WTC11 (cell line): ENCODE measurements around the gene BTN2A1. TPM values are rescaled to one million over a fixed set of nuclear protein-coding genes. Genes with fewer than 3 reads are reported as not detected.

Source experiments
- ATAC-seq: fragments of 200-7000 bp; cut with Tn5 transposase; 2 replicates; pipeline ENCODE4 v1.10.0; 2021; ENCODE audit warnings: mild to moderate bottlenecking, moderate library complexity
- Bru-seq: library from RNA; stranded (reverse); fragments of 400-500 nt; gene quantifications from one replicate; lab custom pipeline; 2021; lab: Mats Ljungman, UMichigan
- CTCF ChIA-PET: fragments of 300-600 bp; sonication (Branson Sonifier 250); formaldehyde crosslinking; loops from one replicate; lab custom pipeline; 2021; ENCODE audit warnings: antibody characterized with exemption; lab: Charles Lee
- POLR2A ChIA-PET: fragments of 350-600 bp; sonication (Branson Sonifier 250); formaldehyde crosslinking; loops from one replicate; lab custom pipeline; 2021; ENCODE audit warnings: antibody characterized with exemption; lab: Charles Lee
- DNase-seq: peaks from one replicate; pipeline ENCODE4 v3.0.0; 2021; ENCODE audit warnings: low spot score
- H3K27ac Mint-ChIP-seq: 2 replicates; pipeline ENCODE4 v1.8.0; 2021; ENCODE audit warnings: mixed read lengths
- H3K27me3 Mint-ChIP-seq: 2 replicates; pipeline ENCODE4 v1.8.0; 2021; ENCODE audit warnings: low read depth, mild to moderate bottlenecking, moderate library complexity, mixed read lengths
- H3K36me3 Mint-ChIP-seq: 2 replicates; pipeline ENCODE4 v1.8.0; 2021; ENCODE audit warnings: mixed read lengths
- H3K4me1 Mint-ChIP-seq: 2 replicates; pipeline ENCODE4 v1.8.0; 2022; ENCODE audit warnings: mixed read lengths
- H3K4me3 Mint-ChIP-seq: 2 replicates; pipeline ENCODE4 v1.8.0; 2021; ENCODE audit warnings: mild to moderate bottlenecking, moderate library complexity, mixed read lengths
- H3K9me3 Mint-ChIP-seq: 2 replicates; pipeline ENCODE4 v1.8.0; 2021; ENCODE audit warnings: mixed read lengths
- CTCF ChIP-seq: fragments of 200-600 bp; IDR thresholded peaks from 2 replicates; pipeline ENCODE4 v1.8.0; 2022; ENCODE audit warnings: antibody characterized with exemption
- ETV6 ChIP-seq: sonication (generic); formaldehyde crosslinking; IDR thresholded peaks from 2 replicates; pipeline ENCODE4 v1.8.1; 2022; ENCODE audit warnings: mild to moderate bottlenecking, missing genetic modification reagents
- IRF2 ChIP-seq: sonication (generic); formaldehyde crosslinking; IDR thresholded peaks from 2 replicates; pipeline ENCODE4 v1.8.0; 2022; ENCODE audit warnings: low read depth, missing genetic modification reagents, borderline replicate concordance
- MYBL2 ChIP-seq: sonication (generic); formaldehyde crosslinking; IDR thresholded peaks from 2 replicates; pipeline ENCODE4 v1.8.1; 2023; ENCODE audit warnings: mild to moderate bottlenecking, moderate library complexity, missing genetic modification reagents
- NFYB ChIP-seq: sonication (generic); formaldehyde crosslinking; conservative IDR thresholded peaks from 2 replicates; pipeline ENCODE4 v1.8.0; 2022; ENCODE audit warnings: low read depth, missing genetic modification reagents
- NR1H2 ChIP-seq: sonication (generic); formaldehyde crosslinking; IDR thresholded peaks from 2 replicates; pipeline ENCODE4 v1.9.0; 2021; ENCODE audit warnings: mild to moderate bottlenecking, moderate library complexity, missing genetic modification reagents
- OVOL2 ChIP-seq: fragments of 250-450 bp; sonication (Bioruptor Pico); IDR thresholded peaks from 2 replicates; pipeline ENCODE4 v1.9.0; 2021; ENCODE audit warnings: mild to moderate bottlenecking, borderline replicate concordance
- RORB ChIP-seq: fragments of 250-450 bp; sonication (Bioruptor Pico); IDR thresholded peaks from 2 replicates; pipeline ENCODE4 v1.9.0; 2021; ENCODE audit warnings: mild to moderate bottlenecking
- SMAD4 ChIP-seq: sonication (generic); formaldehyde crosslinking; IDR thresholded peaks from 2 replicates; pipeline ENCODE4 v1.8.0; 2022; ENCODE audit warnings: mild to moderate bottlenecking, missing genetic modification reagents
- ZNF219 ChIP-seq: sonication (generic); formaldehyde crosslinking; IDR thresholded peaks from 2 replicates; pipeline ENCODE4 v1.8.0; 2023; ENCODE audit warnings: missing genetic modification reagents, mild to moderate bottlenecking, borderline replicate concordance
- ZNF317 ChIP-seq: sonication (generic); formaldehyde crosslinking; IDR thresholded peaks from 2 replicates; pipeline ENCODE4 v1.8.1; 2023; ENCODE audit warnings: low read depth, mild to moderate bottlenecking, moderate library complexity, missing genetic modification reagents, borderline replicate concordance
- ZNF396 ChIP-seq: fragments of 250-450 bp; sonication (Bioruptor Pico); IDR thresholded peaks from 2 replicates; pipeline ENCODE4 v1.8.0; 2021; ENCODE audit warnings: mild to moderate bottlenecking, moderate library complexity, borderline replicate concordance
- long read RNA-seq, 3 experiments: library from RNA in 1 of 3; library from capped mRNA in 1 of 3; library from polyadenylated mRNA in 1 of 3; unstranded in 2 of 3; stranded (forward) in 1 of 3; transcript quantifications; one replicate each; pipeline ENCODE4 v2.0.0, GENCODE V29; 2021
- total RNA-seq: library from RNA; stranded (reverse); gene quantifications from 3 replicates; pipeline ENCODE4 v1.2.3, GENCODE V29; 2021
- TF ChIP-seq, protein P1 (sequence below): sonication (generic); formaldehyde crosslinking; IDR thresholded peaks from 2 replicates; pipeline ENCODE4 v1.8.0; 2022; ENCODE audit warnings: mild to moderate bottlenecking, missing genetic modification reagents
- TF ChIP-seq, protein P2 (sequence below): sonication (generic); formaldehyde crosslinking; IDR thresholded peaks from 2 replicates; pipeline ENCODE4 v1.8.1; 2023; ENCODE audit warnings: mild to moderate bottlenecking, missing genetic modification reagents
- TF ChIP-seq, protein P3 (sequence below): sonication (generic); formaldehyde crosslinking; IDR thresholded peaks from 2 replicates; pipeline ENCODE4 v1.8.0; 2022; ENCODE audit warnings: missing genetic modification reagents
- TF ChIP-seq, protein P4 (sequence below): sonication (generic); formaldehyde crosslinking; IDR thresholded peaks from 2 replicates; pipeline ENCODE4 v1.8.1; 2023; ENCODE audit warnings: mild to moderate bottlenecking, missing genetic modification reagents, moderate library complexity

BTN2A1 gene
- total RNA-seq: 9.3 to 9.9 TPM (median 9.5 TPM) in 3 replicates
- percentile 82 among the genes with signal in this experiment for Bru-seq, nascent RNA
- long read RNA-seq, experiment 1, transcript BTN2A1-201 (8 exons, 2,920 nt): major isoform, 11 of 42 reads
- long read RNA-seq, experiment 1, partial matches to known transcripts: 12 of 42 reads
- long read RNA-seq, experiment 1, other reads (novel, unspliced or antisense): 13 of 42 reads
- long read RNA-seq, experiment 2, partial matches to known transcripts: 6 of 16 reads
- long read RNA-seq, experiment 2, other reads (novel, unspliced or antisense): 8 of 16 reads
- long read RNA-seq, experiment 3, partial matches to known transcripts: 2 of 5 reads
- long read RNA-seq, experiment 3, other reads (novel, unspliced or antisense): 2 of 5 reads

- TF ChIP-seq NFYB (CRISPR knock-in tag): 0 out of 2 replicates have a peak, but pooled peaks have one; percentile 9
- TF ChIP-seq, protein P1, sequence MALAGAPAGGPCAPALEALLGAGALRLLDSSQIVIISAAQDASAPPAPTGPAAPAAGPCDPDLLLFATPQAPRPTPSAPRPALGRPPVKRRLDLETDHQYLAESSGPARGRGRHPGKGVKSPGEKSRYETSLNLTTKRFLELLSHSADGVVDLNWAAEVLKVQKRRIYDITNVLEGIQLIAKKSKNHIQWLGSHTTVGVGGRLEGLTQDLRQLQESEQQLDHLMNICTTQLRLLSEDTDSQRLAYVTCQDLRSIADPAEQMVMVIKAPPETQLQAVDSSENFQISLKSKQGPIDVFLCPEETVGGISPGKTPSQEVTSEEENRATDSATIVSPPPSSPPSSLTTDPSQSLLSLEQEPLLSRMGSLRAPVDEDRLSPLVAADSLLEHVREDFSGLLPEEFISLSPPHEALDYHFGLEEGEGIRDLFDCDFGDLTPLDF (CRISPR knock-in tag): no peak
- ChIA-PET POLR2A (interaction anchor here (0.5 kb wide), 1 partner anchor 59 kb away, joined by 3 read pairs; no protein-coding TSS in a partner anchor), CTCF (interaction anchor here (1.0 to 1.6 kb wide), 2 partner anchors 115 to 116 kb away, joined by 3 to 4 read pairs; no protein-coding TSS in a partner anchor)
- Mint-ChIP-seq H3K27me3 (peaks cover 3% of the 10 kb centered on the region; the same call in 1 of the 2 replicates), H3K4me1 (peaks cover 15% of the 10 kb centered on the region), H3K9me3 (no peaks in the 10 kb centered on the region), H3K4me3 (peak within 1 kb of the TSS; percentile 99), H3K36me3 (peaks cover 28% of the 10 kb centered on the region), H3K27ac (peak within 1 kb of the TSS; percentile 99)
- ATAC-seq (peak; percentile 98), DNase-seq (peak; percentile 70)
Observed at GRCh38 chr6:26457806-26458688, at the start of gene BTN2A1. Gene BTN2A1 (plus strand): TSS chr6:26457955. CDS start chr6:26458637, 682 bp downstream.

- peak overlapping the region; percentile 76; the same call in 1 of the 2 replicates for H3K27ac Mint-ChIP-seq
- DNase-seq (peak; percentile 33), ATAC-seq (peak; percentile 71)
- no peaks in the 10 kb centered on the region for H3K27me3 Mint-ChIP-seq
- peaks cover 24% of the 10 kb centered on the region for H3K4me1 Mint-ChIP-seq
- no peak overlapping the region for H3K4me3 Mint-ChIP-seq
- POLR2A ChIA-PET: no interaction called here
- CTCF ChIA-PET: interaction anchor here (0.5 to 1.1 kb wide), 2 partner anchors 68 to 91 kb away, joined by 3 to 5 read pairs; partner anchors contain the start of gene BTN1A1
- H3K9me3 Mint-ChIP-seq: no peaks in the 10 kb centered on the region
- no peaks in the 10 kb centered on the region for H3K36me3 Mint-ChIP-seq
- TF ChIP-seq, protein P2, sequence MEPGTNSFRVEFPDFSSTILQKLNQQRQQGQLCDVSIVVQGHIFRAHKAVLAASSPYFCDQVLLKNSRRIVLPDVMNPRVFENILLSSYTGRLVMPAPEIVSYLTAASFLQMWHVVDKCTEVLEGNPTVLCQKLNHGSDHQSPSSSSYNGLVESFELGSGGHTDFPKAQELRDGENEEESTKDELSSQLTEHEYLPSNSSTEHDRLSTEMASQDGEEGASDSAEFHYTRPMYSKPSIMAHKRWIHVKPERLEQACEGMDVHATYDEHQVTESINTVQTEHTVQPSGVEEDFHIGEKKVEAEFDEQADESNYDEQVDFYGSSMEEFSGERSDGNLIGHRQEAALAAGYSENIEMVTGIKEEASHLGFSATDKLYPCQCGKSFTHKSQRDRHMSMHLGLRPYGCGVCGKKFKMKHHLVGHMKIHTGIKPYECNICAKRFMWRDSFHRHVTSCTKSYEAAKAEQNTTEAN (CRISPR knock-in tag): no peak
- TF ChIP-seq ZNF396 (CRISPR knock-in tag) (no peak), ETV6 (CRISPR knock-in tag) (no peak), IRF2 (CRISPR knock-in tag) (no peak), NR1H2 (CRISPR knock-in tag) (no peak), ZNF219 (no peak), OVOL2 (CRISPR knock-in tag) (no peak), MYBL2 (CRISPR knock-in tag) (no peak), SMAD4 (CRISPR knock-in tag) (no peak), RORB (no peak), CTCF (no peak), ZNF317 (no peak)
- TF ChIP-seq, protein P3, sequence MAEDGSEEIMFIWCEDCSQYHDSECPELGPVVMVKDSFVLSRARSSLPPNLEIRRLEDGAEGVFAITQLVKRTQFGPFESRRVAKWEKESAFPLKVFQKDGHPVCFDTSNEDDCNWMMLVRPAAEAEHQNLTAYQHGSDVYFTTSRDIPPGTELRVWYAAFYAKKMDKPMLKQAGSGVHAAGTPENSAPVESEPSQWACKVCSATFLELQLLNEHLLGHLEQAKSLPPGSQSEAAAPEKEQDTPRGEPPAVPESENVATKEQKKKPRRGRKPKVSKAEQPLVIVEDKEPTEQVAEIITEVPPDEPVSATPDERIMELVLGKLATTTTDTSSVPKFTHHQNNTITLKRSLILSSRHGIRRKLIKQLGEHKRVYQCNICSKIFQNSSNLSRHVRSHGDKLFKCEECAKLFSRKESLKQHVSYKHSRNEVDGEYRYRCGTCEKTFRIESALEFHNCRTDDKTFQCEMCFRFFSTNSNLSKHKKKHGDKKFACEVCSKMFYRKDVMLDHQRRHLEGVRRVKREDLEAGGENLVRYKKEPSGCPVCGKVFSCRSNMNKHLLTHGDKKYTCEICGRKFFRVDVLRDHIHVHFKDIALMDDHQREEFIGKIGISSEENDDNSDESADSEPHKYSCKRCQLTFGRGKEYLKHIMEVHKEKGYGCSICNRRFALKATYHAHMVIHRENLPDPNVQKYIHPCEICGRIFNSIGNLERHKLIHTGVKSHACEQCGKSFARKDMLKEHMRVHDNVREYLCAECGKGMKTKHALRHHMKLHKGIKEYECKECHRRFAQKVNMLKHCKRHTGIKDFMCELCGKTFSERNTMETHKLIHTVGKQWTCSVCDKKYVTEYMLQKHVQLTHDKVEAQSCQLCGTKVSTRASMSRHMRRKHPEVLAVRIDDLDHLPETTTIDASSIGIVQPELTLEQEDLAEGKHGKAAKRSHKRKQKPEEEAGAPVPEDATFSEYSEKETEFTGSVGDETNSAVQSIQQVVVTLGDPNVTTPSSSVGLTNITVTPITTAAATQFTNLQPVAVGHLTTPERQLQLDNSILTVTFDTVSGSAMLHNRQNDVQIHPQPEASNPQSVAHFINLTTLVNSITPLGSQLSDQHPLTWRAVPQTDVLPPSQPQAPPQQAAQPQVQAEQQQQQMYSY (CRISPR knock-in tag): no peak
- TF ChIP-seq, protein P4, sequence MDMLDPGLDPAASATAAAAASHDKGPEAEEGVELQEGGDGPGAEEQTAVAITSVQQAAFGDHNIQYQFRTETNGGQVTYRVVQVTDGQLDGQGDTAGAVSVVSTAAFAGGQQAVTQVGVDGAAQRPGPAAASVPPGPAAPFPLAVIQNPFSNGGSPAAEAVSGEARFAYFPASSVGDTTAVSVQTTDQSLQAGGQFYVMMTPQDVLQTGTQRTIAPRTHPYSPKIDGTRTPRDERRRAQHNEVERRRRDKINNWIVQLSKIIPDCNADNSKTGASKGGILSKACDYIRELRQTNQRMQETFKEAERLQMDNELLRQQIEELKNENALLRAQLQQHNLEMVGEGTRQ (CRISPR knock-in tag): no peak
Observed at GRCh38 chr6:26408828-26409730, 48.7 kb upstream of the BTN2A1 start.
